Measurements from ENCODE around the gene IFT43.

IFT43 gene

DNA sequence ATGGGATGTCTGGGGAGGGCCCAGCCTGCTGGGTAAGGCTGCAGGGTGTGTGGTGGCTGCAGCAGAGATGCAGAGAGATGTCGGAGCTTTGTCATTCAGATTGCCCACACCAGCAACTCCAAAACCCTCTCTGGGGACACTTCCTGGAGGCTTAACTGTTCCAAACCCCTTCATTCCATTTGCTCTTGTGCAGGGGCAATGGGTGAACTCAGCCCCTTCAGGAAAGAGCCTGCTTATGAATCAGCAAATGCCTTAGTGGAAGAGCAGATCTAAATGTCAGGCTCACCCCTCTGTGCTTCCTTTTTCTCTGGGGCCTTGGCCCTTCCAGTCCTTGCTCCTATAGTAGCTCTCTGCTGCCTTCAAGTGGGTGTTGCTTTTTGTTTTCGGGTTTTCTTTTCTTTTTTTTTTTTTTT is 129.5 kb downstream of the IFT43 start:
- no peak for DNase-seq

DNA sequence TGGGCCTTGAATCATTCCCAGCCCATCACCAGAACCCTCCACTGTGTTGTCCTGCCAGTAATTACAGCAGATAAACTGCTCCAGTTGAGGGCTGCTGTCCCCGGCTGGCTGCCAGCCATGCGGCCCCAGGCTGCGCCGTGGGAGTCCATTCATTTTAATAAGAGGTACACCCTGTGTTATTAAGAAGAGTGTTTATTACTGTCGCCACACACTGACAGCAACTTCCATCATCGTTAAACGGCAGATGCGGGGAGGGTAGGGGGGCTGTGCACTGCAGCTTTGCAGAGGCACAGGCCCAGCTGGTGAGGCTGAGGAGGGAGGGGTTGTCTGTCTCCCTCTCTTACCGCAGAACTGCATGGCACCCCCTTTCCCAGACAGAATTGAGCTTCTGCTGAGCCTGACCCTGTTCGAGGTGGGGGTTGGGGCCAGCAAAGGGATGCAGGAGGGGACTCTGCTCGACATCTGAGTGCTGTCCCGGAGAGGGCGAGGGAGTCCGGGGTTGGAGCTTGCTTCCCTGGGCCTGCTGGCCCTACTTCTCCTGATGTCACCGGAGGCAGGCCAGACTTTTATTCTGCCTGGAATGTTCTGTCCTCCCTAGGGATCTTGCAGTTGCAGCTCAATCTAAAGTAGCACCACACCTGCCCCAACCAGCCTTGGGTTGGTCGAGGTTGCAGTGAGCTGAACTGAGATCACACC is 132.4 kb downstream of the IFT43 start:
- no peak for DNase-seq

DNA sequence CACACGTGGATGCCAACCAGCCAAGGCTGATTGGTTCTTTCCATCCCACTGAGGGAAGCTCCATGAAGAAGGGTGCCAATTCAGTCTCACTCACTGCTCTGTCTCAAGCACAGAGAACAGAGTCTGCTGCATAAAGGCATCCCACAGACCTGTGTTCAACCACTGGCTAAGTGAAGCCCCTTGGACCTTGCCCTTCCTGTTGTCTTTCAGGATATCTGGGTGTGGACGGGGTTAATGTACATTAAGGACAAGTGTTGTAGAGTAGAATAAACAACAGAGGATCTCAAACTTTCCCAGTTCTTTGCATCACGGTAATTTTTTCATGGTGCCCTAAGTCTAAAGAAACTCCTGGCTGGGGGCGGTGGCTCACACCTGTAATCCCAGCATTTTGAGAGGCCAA is 133.0 kb downstream of the IFT43 start:
- no peak for DNase-seq

DNA sequence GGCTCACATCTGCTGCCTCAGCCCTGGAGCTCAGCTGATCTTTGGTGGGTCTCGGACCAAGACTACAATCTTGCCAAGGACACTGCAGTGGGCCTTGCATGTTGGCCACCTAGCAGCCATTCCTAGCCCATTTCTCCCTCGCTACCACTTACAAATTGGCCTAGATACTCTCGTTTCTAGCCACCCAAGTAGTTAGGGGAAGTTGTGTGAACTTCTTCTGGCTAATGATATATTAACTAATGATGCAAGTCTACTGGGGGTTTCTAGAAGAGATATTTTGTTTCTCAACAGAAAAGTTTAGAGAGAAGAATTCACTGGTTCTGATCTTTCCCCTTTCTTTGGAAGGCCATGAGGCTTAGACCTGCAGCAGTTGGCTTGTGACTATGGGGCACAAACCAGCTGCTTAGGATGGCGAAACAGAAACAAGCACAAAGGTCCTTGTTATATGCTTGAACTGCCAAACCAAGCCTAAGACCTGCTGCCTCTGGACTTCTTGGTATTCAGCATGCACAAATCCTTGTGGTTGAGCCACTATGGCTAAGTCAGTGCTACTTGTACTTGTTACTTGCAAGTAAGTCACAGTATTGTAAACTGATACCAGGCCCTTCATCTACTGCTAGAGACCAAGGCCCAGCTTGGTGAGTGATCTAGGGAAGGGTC is 135.7 kb downstream of the IFT43 start:
- DNase-seq = no peak

DNA sequence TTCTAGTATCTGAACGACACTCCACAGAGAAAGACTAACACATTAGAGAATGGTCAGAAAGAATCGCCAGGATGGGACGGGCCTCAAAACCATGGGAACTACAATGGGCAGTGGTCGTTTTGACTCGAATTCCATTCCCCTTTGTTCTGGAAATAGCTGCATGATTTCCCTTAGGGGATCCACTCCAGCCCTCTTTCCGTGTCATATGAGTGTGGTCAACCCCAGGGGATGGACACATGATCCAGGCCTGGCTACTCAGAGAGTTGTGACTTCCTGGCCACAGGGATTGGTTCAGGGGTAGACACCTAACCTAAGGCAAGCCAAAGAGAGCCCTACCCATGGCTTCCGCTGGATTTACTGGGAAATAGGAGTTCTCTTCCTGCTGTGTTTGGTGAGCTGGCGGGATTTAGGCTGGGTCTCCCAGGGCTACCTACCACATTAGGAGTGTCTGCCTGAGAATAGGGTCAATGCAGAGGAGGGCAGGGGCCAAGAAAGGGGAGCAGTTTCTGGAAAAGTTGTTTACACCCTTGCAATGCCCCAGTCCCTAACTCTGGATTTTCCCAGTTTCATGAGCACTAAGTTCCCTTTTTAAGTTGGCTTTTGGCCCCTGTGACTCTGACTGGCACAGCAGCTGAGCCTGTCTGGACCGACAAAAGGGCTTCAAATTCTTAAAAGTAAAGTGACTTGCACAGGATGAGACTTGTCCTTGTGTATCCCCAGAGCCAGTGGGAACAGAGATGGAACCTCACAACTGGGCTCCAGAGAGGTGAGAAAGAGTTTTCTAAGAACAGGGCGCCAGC is 138.1 kb downstream of the IFT43 start:
- no peak for DNase-seq

DNA sequence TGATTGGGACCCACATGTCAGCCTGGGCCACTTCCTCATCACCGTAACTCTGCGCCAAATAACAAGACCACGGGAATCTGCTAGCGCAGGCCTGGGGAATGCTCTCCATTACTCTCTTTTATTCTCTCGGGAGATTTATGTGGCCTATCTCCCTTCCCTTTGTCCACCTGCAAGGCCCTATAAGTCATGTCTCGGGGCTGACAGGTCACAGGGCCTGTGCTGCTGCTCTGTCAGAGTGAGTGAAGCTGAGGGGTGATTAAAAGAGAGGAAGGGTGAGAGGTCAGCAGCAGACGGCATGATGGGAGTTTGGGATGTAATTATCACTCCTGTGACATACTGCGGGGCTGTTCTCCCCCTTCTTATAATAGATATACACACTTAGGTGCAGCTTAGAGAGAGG is 139.9 kb downstream of the IFT43 start:
- DNase-seq = no peak

DNA sequence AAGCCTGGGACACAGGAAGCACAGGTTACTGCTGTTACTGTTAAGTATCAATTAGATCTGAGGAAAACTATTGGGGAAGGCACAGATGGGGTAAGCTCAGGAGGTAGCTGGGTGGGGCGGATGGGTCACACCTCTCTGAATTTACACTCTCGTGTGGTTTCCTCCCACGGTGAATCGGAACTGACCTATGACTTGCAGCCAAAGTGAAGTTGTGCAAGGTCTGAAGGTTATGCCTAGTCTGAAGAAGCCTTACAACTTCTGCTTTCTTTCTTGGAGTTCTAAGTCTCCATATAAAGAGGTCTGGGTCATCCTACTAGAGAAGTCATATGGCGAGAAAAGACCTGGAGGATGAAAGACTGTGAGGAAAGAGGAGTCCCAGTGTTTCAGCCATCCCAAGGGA is 140.5 kb downstream of the IFT43 start:
- no peak for DNase-seq

DNA sequence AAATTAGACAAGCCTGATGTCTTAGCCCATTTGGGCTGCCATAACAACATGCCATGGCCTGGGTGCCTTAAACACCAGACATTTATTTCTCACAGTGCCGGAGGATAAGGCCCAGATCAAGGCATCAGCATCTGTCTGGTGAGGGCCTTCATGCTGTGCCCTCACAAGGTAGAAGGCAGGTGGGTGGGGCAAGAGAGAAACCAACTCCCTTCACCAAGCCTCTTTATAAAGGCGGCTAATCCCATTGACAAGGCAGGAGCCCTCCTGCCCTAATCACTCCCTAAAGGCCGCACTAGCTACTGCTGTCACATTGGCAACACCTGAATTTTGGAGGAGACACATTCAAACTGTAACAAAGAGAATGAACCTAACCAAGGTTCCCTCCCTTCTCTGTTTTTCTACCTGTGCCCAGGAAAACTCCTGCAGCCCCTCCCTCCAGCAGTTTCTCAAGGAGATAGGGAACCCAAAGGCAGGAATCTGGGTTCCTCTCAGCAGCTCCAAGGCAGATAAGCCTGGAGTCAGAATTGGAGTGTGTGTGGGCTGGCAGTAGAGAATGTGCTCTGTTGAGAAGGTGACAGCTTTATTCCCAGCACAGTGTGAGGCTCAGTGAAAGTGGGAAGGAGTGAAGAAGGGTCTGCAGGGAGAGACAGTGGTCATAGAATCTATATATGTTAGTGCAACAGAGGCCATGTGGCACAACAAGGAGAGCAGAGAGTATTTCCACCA is 144.5 kb downstream of the IFT43 start:
- DNase-seq = no peak

DNA sequence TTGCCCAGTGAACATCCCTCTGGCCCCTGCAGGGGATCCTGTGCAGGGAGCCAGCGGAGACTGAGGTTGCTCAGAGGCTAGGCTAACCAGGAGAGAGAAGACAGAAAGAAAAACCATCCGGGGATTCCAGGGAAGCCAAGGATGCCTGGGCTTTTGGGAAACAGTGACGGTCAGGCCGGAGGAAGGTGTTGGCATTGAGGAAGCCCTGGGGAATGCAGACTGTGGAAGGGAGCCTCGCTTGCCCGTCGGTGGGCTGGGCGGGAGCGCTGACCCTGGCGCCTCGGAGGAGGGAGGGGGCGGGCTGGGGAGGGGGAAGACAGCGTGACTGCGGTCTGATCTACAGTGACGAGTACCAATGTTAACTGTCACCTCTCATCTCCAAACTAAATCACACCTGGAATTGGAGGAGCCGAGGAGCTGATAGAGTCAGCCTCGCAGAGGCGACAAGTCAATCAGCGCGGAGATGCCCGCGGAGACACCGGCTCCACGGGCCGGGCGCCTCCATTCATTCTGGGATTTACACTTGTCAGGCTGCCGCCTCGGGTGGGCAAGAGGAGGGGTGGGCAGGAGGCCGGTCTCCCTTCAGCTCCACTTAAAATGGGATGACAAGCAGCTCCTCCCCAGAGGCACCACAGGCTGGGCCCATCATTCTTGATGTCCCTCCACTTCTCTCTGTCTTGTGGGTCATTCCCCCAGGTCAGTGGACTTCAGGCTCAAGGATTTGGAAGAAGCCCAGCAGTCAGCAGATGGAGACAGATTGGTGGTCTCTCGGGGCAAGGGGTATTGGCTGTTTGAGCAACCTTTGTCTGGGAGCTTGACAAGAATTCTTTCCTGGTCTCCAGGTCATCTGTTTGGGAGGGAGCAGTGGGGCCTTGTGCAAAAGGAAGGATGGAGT is 145.8 kb downstream of the IFT43 start:
- DNase-seq = no peak

DNA sequence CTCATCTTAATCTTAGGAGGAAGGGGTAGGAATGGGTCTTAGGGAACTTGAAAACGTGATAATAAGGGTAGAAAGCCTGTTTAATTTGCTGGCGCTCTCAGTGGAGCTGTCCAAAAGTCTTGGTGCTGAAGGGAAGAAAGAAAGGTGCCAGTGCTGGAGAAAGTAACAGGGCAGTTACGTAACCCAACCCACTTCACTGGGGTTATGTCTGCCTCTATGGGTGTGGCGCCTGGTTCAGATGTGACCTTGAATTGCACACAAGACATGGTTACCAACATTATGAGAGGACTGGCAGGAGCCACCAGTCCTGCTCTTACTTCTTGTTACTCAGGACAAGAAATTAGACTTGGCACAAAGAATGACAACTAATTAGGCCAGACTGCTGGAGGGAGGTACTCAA is 147.5 kb downstream of the IFT43 start:
- DNase-seq = no peak
